Fibroblast of lung (primary cell): ENCODE measurements around the gene C12orf56.
"Not testable (repeated sequence)": the region's sequence is repeated elsewhere in the genome, so short reads cannot be mapped to it uniquely, and the experiment has no call there.

Experiments used
- CTCF ChIP-seq, 2 donors: IDR thresholded peaks in 1 of 2; conservative IDR thresholded peaks in 1 of 2; 1 replicate in 1 of 2; 2 replicates in 1 of 2; pipeline ENCODE4 v1.5.1; 2011 to 2012; ENCODE audit warnings: low read length in 2 of 2, control low read depth in 1 of 2, inconsistent platforms in 1 of 2, low read depth in 1 of 2, mild to moderate bottlenecking in 1 of 2
- EZH2 ChIP-seq: IDR thresholded peaks from 2 replicates; pipeline ENCODE4 v1.5.1; 2012; ENCODE audit warnings: low read length, control low read depth, mild to moderate bottlenecking; ENCODE audit errors: missing control alignments

- TF ChIP-seq CTCF (conservative IDR thresholded peaks at IDR 0.05 in 1 of 2, IDR thresholded peaks at IDR 0.05 in 1 of 2; ENCODE audit: low read depth in 1 of 2, low read length in 2 of 2); EZH2: not testable (repeated sequence)
Measured at GRCh38 chr12:64217643-64218042, 172.9 kb downstream of the C12orf56 start.
